HUES64 (cell line): ENCODE measurements around the gene PCAT6.

ENCODE experiments used
- H3K27ac ChIP-seq: 2 replicates; pipeline ENCODE4 v1.7.0; 2013; ENCODE audit warnings: low read depth, low read length, inconsistent platforms
- H3K27me3 ChIP-seq: 2 replicates; pipeline ENCODE4 v1.6.1; 2013; ENCODE audit warnings: mild to moderate bottlenecking, low read length; ENCODE audit not compliant: insufficient read depth
- H3K36me3 ChIP-seq: 2 replicates; pipeline ENCODE4 v1.6.1; 2013; ENCODE audit warnings: mild to moderate bottlenecking, low read length; ENCODE audit not compliant: insufficient read depth
- H3K4me1 ChIP-seq: 2 replicates; pipeline ENCODE4 v1.6.1; 2013; ENCODE audit warnings: mild to moderate bottlenecking, low read length, moderate library complexity; ENCODE audit not compliant: insufficient read depth
- H3K4me3 ChIP-seq: 2 replicates; pipeline ENCODE4 v1.5.1; 2013; ENCODE audit warnings: mild to moderate bottlenecking, low read length, moderate library complexity
- H3K9ac ChIP-seq: 2 replicates; pipeline ENCODE4 v1.6.1; 2013; ENCODE audit warnings: mild to moderate bottlenecking, low read depth, low read length
- H3K9me3 ChIP-seq: 2 replicates; pipeline ENCODE4 v1.6.1; 2013; ENCODE audit warnings: low read depth, low read length; ENCODE audit not compliant: insufficient read depth
- WGBS: fragments of 150-250, 120-280 bp; methylation state at CpG from one replicate; pipeline ENCODE4 v1.1.7; 2013; ENCODE audit warnings: missing lambda C conversion rate; 5-methylcytosine and 5-hydroxymethylcytosine counted together

Gene PCAT6

GRCh38 chr1:202831906-202832305, 21.2 kb downstream of the PCAT6 start:
- 90% methylated on average over 2 of the region's 3 CpGs for WGBS
- Histone ChIP-seq H3K36me3 (no peaks in the 10 kb centered on the region), H3K9ac (no peak overlapping the region), H3K9me3 (no peaks in the 10 kb centered on the region), H3K4me3 (no peak overlapping the region), H3K4me1 (peaks cover 10% of the 10 kb centered on the region; the same call in 1 of the 2 replicates), H3K27me3 (no peaks in the 10 kb centered on the region), H3K27ac (no peak overlapping the region)

- Histone ChIP-seq H3K27me3 (no peaks in the 10 kb centered on the region), H3K27ac (no peak overlapping the region), H3K9ac (no peak overlapping the region), H3K9me3 (no peaks in the 10 kb centered on the region), H3K4me1 (peaks cover 10% of the 10 kb centered on the region; the same call in 1 of the 2 replicates), H3K36me3 (no peaks in the 10 kb centered on the region), H3K4me3 (no peak overlapping the region)
- 90% methylated on average over 10 of the region's 10 CpGs for WGBS
Observed at GRCh38 chr1:202834771-202835547, 24.2 kb downstream of the PCAT6 start.

GRCh38 chr1:202835548-202836072, 24.9 kb downstream of the PCAT6 start:
- WGBS, result 49% methylated on average over 3 of the region's 3 CpGs
- Histone ChIP-seq H3K27ac (no peak overlapping the region), H3K4me3 (no peak overlapping the region), H3K9me3 (no peaks in the 10 kb centered on the region), H3K27me3 (no peaks in the 10 kb centered on the region), H3K36me3 (no peaks in the 10 kb centered on the region), H3K9ac (no peak overlapping the region), H3K4me1 (peaks cover 10% of the 10 kb centered on the region; the same call in 1 of the 2 replicates)

GRCh38 chr1:202836623-202837403, 26.1 kb downstream of the PCAT6 start:
- 91% methylated on average over 5 of the region's 5 CpGs for WGBS
- no peak overlapping the region for H3K27ac ChIP-seq
- no peak overlapping the region for H3K4me3 ChIP-seq
- H3K9me3 ChIP-seq, result no peaks in the 10 kb centered on the region
- H3K4me1 ChIP-seq, result peaks cover 10% of the 10 kb centered on the region; the same call in 1 of the 2 replicates
- H3K27me3 ChIP-seq, result no peaks in the 10 kb centered on the region
- H3K36me3 ChIP-seq, result no peaks in the 10 kb centered on the region
- no peak overlapping the region for H3K9ac ChIP-seq

DNA sequence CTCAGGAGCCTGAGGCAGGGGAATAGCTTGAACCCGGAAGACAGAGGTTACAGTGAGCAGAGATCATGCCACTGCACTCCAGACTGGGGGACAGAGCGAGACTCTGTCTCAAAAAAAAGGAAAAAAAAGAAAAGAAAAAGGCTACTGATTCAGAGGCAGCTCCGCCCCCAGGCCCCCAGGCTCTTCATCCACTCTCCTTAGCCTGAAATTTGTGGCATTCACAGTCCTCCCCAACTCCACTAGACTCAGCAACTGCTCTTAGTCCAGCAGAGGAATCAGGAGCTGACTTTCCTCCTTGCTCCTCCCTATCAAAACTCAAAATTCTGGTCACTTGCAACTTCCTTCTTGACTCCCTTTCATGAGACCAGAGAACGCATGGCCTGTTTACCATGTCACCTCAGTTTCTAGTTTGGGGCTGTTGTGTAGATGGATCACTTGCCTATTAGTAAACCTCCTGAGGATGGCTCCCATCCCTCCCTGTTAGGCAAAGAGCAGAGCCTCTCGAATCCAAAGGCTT, 27.1 kb downstream of the PCAT6 start:
- WGBS, result 94% methylated on average over 5 of the region's 5 CpGs
- Histone ChIP-seq H3K27me3 (no peaks in the 10 kb centered on the region), H3K4me1 (peaks cover 10% of the 10 kb centered on the region; the same call in 1 of the 2 replicates), H3K9me3 (no peaks in the 10 kb centered on the region), H3K9ac (no peak overlapping the region), H3K4me3 (no peak overlapping the region), H3K27ac (no peak overlapping the region), H3K36me3 (no peaks in the 10 kb centered on the region)

DNA sequence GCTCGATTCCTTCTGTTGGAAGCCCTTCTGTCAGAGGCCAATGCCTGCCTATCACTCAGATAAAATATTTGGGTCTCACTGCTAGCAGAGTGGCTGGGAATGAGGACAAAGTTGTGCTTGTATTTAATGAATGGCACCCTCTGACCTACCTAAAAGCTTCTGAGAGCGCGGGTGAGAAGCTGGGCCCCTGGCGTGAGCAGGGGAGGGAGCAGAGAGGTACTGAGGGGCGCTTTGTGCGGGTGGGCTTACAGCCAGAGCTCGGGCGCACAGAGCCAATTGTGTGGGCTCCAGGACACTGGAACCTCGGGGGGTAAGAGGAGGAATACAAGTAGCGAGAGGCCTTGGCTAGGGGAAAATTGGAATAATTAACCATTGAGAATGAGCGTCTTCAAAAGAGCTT, 32.3 kb downstream of the PCAT6 start:
- no peaks in the 10 kb centered on the region for H3K4me1 ChIP-seq
- 92% methylated on average over 11 of the region's 11 CpGs for WGBS

DNA sequence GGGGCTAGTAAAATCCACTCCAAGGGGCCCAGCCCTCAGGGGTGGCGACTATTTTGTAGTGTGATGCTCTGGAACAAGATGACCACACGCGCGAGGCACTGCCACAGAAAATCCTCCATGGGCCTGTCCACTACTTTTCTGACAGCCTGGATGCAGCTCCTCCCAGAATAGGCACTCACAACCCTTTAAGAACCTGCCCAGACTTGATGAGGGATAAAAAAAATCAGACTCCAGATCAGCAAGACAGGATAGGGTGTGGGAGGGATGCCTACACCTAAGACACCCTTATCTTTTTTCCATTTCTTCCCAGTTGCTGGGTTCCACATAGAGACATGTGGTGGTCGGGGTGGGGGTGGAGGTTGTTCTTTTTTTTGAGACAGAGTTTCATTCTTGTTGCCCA, 33.5 kb downstream of the PCAT6 start:
- Histone ChIP-seq H3K9me3 (no peaks in the 10 kb centered on the region), H3K27ac (no peak overlapping the region), H3K4me3 (no peak overlapping the region), H3K4me1 (no peaks in the 10 kb centered on the region), H3K36me3 (peaks cover 1% of the 10 kb centered on the region; the same call in 1 of the 2 replicates), H3K9ac (no peak overlapping the region), H3K27me3 (no peaks in the 10 kb centered on the region)
- WGBS, result 97% methylated on average over 5 of the region's 5 CpGs

More for the DNA sequence above, 32.3 kb downstream of the PCAT6 start:
- H3K9ac ChIP-seq, result no peak overlapping the region
- no peaks in the 10 kb centered on the region for H3K27me3 ChIP-seq
- H3K36me3 ChIP-seq, result no peaks in the 10 kb centered on the region
- no peaks in the 10 kb centered on the region for H3K9me3 ChIP-seq
- no peak overlapping the region for H3K4me3 ChIP-seq
- no peak overlapping the region for H3K27ac ChIP-seq

DNA sequence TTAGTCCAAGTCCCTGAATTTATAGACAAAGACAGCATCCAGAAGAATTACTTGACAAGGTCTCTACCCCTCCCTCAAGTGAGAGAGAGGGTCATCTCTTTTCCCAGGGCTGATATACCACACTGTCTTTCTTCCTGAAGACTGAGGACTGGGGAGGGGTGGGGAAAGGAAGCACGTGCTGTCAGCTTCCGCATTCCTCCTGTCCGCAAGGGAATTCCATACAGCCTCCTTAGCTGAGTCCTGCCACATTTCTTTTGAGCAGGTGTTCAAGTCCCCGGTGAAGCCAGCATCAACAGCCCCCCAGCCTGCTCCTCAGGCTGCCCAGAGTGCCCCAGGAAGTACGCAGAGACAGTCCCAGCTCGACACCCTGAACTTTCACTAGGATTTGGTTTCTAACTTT, 34.2 kb downstream of the PCAT6 start:
- no peak overlapping the region for H3K4me3 ChIP-seq
- no peaks in the 10 kb centered on the region for H3K27me3 ChIP-seq
- no peaks in the 10 kb centered on the region for H3K4me1 ChIP-seq
- H3K27ac ChIP-seq, result no peak overlapping the region
- WGBS, result 68% methylated on average over 6 of the region's 6 CpGs
- no peaks in the 10 kb centered on the region for H3K9me3 ChIP-seq
- H3K36me3 ChIP-seq, result peaks cover 6% of the 10 kb centered on the region
- H3K9ac ChIP-seq, result peak overlapping the region; percentile 10; the same call in 1 of the 2 replicates

- Histone ChIP-seq H3K9ac (no peak overlapping the region), H3K4me3 (no peak overlapping the region), H3K27ac (no peak overlapping the region), H3K27me3 (no peaks in the 10 kb centered on the region), H3K36me3 (peaks cover 21% of the 10 kb centered on the region), H3K4me1 (no peaks in the 10 kb centered on the region), H3K9me3 (no peaks in the 10 kb centered on the region)
- 81% methylated on average over 2 of the region's 2 CpGs for WGBS
Observed at GRCh38 chr1:202848191-202848542, 37.4 kb downstream of the PCAT6 start.

- H3K27me3 ChIP-seq, result no peaks in the 10 kb centered on the region
- no peaks in the 10 kb centered on the region for H3K4me1 ChIP-seq
- H3K9ac ChIP-seq, result no peak overlapping the region
- no peak overlapping the region for H3K4me3 ChIP-seq
- H3K27ac ChIP-seq, result no peak overlapping the region
- H3K9me3 ChIP-seq, result no peaks in the 10 kb centered on the region
- WGBS, result 93% methylated on average over 7 of the region's 7 CpGs
- H3K36me3 ChIP-seq, result peaks cover 32% of the 10 kb centered on the region
Observed at GRCh38 chr1:202850593-202851362, 40.0 kb downstream of the PCAT6 start.
